ENCODE measurements around the gene PES1. TPM values are rescaled to one million over a fixed set of nuclear protein-coding genes. Genes with fewer than 3 reads are reported as not detected.

Gene PES1
- total RNA-seq, 1 donor from 2014 or later: 115 TPM

DNA sequence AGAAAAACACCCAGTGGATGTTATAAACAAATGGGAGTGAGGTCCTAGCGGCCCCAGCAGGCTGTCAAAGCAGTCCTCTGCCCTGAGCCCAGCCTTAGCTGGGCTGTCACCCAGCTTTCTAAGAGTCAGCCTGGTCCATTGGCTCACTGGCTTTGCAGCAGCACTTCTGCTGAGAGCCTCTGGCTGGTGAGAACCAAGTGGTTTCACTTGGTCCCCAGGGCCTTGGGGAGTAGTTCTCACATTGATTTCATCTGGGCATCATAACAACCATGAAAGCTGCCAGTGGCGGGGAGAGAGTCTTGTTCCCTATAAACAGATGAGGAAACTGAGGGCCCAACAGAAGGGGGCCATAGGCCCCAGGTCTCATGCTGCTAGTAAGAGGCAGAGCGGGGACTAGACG lies 56.5 kb downstream of the PES1 start:
- H3K27me3 Mint-ChIP-seq (ENCODE audit: low read depth): no peaks in the 10 kb centered on the region
- H3K27ac Mint-ChIP-seq (ENCODE audit: unreplicated experiment): no peak overlapping the region
- H3K36me3 Mint-ChIP-seq (ENCODE audit: low read depth): no peaks in the 10 kb centered on the region
- H3K4me3 Mint-ChIP-seq: no peak overlapping the region
- peaks cover 5% of the 10 kb centered on the region for H3K4me1 Mint-ChIP-seq
- no peak for DNase-seq (ENCODE audit: low read depth, low spot score)
- H3K9me3 Mint-ChIP-seq: no peaks in the 10 kb centered on the region
- TF ChIP-seq, protein P1, sequence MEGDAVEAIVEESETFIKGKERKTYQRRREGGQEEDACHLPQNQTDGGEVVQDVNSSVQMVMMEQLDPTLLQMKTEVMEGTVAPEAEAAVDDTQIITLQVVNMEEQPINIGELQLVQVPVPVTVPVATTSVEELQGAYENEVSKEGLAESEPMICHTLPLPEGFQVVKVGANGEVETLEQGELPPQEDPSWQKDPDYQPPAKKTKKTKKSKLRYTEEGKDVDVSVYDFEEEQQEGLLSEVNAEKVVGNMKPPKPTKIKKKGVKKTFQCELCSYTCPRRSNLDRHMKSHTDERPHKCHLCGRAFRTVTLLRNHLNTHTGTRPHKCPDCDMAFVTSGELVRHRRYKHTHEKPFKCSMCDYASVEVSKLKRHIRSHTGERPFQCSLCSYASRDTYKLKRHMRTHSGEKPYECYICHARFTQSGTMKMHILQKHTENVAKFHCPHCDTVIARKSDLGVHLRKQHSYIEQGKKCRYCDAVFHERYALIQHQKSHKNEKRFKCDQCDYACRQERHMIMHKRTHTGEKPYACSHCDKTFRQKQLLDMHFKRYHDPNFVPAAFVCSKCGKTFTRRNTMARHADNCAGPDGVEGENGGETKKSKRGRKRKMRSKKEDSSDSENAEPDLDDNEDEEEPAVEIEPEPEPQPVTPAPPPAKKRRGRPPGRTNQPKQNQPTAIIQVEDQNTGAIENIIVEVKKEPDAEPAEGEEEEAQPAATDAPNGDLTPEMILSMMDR (conservative IDR thresholded peaks at IDR 0.05): no peak

DNA sequence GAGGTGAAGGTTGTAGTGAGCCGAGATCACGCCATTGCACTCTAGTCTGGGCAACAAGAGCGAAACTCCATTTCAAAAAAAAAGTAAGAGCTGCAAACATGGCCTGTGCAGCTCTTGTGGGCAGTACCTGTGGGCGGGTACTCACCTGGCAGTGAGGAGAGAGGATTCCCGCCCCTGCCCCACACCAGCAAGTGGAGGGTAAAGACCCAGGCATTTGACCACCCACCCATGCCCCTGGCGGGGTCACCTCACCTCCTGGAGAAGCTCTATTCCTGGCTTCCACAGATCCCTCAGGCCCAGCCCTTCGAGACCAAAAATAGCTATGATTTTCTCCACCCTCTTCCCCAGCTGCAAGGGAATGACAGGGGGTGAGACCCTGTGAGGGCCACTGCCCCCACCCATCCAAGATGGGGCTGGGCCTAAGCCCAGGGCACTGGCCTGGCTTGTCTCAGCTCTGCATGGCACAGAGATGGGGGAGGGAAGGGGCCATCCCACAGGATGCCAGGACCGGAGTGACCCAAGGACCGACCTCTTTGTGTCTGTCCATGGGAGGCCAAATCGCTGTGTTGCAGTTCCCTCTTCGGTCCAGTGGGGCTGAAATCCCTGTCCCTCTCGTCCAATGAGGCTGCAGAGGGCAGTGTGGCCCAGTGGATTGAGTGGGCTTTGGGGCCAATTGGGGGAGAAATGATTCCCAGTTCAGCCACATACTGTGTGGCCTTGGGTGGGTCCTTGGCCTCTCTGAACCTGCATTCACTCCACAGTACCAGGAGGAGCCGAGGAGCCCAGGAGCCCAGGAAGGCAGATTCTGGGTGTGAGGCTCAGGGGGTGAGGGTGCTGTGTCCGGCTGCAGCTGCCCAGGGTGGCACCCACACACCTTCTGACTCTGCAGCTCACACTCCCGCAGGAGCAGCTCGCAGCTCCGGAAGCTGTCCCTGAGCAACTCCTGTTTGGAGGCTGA lies 59.8 kb downstream of the PES1 start:
- no peak for DNase-seq (ENCODE audit: low read depth, low spot score)
- H3K27me3 Mint-ChIP-seq (ENCODE audit: low read depth): no peaks in the 10 kb centered on the region
- H3K27ac Mint-ChIP-seq (ENCODE audit: unreplicated experiment): no peak overlapping the region
- peaks cover 5% of the 10 kb centered on the region for H3K4me1 Mint-ChIP-seq
- no peak overlapping the region for H3K4me3 Mint-ChIP-seq
- no peaks in the 10 kb centered on the region for H3K9me3 Mint-ChIP-seq
- TF ChIP-seq, protein P1 (conservative IDR thresholded peaks at IDR 0.05): no peak
- H3K36me3 Mint-ChIP-seq (ENCODE audit: low read depth): no peaks in the 10 kb centered on the region

DNA sequence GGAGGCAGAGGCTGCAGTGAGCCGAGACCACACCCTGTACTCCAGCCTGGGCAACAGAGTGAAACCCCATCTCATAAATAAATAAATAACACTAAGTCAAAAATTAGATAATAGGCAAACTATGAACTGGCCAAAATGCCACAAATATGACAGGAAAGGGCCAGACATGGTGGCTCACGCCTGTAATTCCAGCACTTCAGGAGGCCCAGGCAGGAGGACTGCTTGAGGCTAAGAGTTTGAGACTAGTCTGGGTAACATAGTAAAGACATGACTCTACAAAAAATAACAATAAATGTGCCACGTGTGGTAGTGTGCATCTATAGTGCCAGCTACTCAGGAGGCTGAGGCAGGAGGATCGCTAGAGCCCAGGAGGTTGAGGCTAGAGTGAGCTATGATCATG lies 65.1 kb downstream of the PES1 start:
- H3K9me3 Mint-ChIP-seq: no peaks in the 10 kb centered on the region
- H3K27ac Mint-ChIP-seq (ENCODE audit: unreplicated experiment): no peak overlapping the region
- H3K4me3 Mint-ChIP-seq: no peak overlapping the region
- no peaks in the 10 kb centered on the region for H3K36me3 Mint-ChIP-seq (ENCODE audit: low read depth)
- DNase-seq (ENCODE audit: low read depth, low spot score): no peak
- TF ChIP-seq, protein P1 (conservative IDR thresholded peaks at IDR 0.05): no peak
- no peaks in the 10 kb centered on the region for H3K4me1 Mint-ChIP-seq
- no peaks in the 10 kb centered on the region for H3K27me3 Mint-ChIP-seq (ENCODE audit: low read depth)

Other genes with a start within 250 kb of the PES1 start
- gene SF3A1, start 235.0 kb downstream of the PES1 start, total RNA-seq: 252 and 265 TPM in 2 replicates
- 8.3 and 9.3 TPM in 2 replicates for gene CCDC157, start 234.9 kb downstream of the PES1 start, total RNA-seq
- 27.4 and 29.2 TPM in 2 replicates for gene RNF215, start 204.5 kb downstream of the PES1 start, total RNA-seq
- 10.8 and 11.6 TPM in 2 replicates for gene SEC14L2, start 194.9 kb downstream of the PES1 start, total RNA-seq
- gene MTFP1, start 166.1 kb downstream of the PES1 start, total RNA-seq: 37.4 and 38.9 TPM in 2 replicates
- not detected in 2 replicates for gene SEC14L3, start 119.9 kb downstream of the PES1 start, total RNA-seq
- 0.11 and 0.21 TPM in 2 replicates for gene SEC14L4, start 86.2 kb downstream of the PES1 start, total RNA-seq
- 3.3 and 3.6 TPM in 2 replicates for gene SEC14L6, start 45.2 kb downstream of the PES1 start, total RNA-seq
- 7.3 and 8.8 TPM in 2 replicates for gene GAL3ST1, start 17.2 kb downstream of the PES1 start, total RNA-seq
- gene TCN2, start 15.3 kb upstream of the PES1 start, total RNA-seq: 16.2 and 17.4 TPM in 2 replicates
- gene SLC35E4, start 43.9 kb upstream of the PES1 start, total RNA-seq: 4.4 and 4.5 TPM in 2 replicates
- 7.8 and 8.1 TPM in 2 replicates for gene DUSP18, start 76.0 kb upstream of the PES1 start, total RNA-seq
- 2.8 TPM in 2 replicates for gene OSBP2, start 103.0 kb upstream of the PES1 start, total RNA-seq

Measured in neural crest cell (in vitro differentiated cells).